Osteocyte (in vitro differentiated cells): ENCODE data around the gene LRRC59. TPM values are rescaled to one million over a fixed set of nuclear protein-coding genes. Genes with fewer than 3 reads are reported as not detected.

Experiments
- DNase-seq: peaks from one replicate; pipeline ENCODE4 v3.0.0; 2021; ENCODE audit warnings: mixed read lengths; ENCODE audit not compliant: unreplicated experiment; ENCODE audit errors: extremely low spot score
- H3K27ac Mint-ChIP-seq: one replicate; pipeline ENCODE4 v1.8.0; 2021; ENCODE audit warnings: mild to moderate bottlenecking, mixed read lengths; ENCODE audit not compliant: unreplicated experiment
- H3K27me3 Mint-ChIP-seq: one replicate; pipeline ENCODE4 v1.8.0; 2021; ENCODE audit warnings: mixed read lengths; ENCODE audit not compliant: unreplicated experiment
- H3K36me3 Mint-ChIP-seq: one replicate; pipeline ENCODE4 v1.8.0; 2021; ENCODE audit warnings: mixed read lengths; ENCODE audit not compliant: unreplicated experiment
- H3K4me1 Mint-ChIP-seq: one replicate; pipeline ENCODE4 v1.8.0; 2021; ENCODE audit warnings: mixed read lengths; ENCODE audit not compliant: unreplicated experiment
- H3K4me3 Mint-ChIP-seq: one replicate; pipeline ENCODE4 v1.8.0; 2021; ENCODE audit warnings: mild to moderate bottlenecking, moderate library complexity, mixed read lengths; ENCODE audit not compliant: unreplicated experiment
- H3K9me3 Mint-ChIP-seq: one replicate; pipeline ENCODE4 v1.8.0; 2021; ENCODE audit warnings: mixed read lengths; ENCODE audit not compliant: unreplicated experiment
- CTCF ChIP-seq: fragments of 200-600 bp; sonication (generic); IDR thresholded peaks from 2 replicates; pipeline ENCODE4 v1.5.0; 2021; ENCODE audit warnings: antibody characterized with exemption, mild to moderate bottlenecking, moderate library complexity
- total RNA-seq: library from RNA; stranded (reverse); gene quantifications from 2 replicates; pipeline ENCODE4 v1.2.1, GENCODE V29; 2021

LRRC59 gene
- total RNA-seq, 1 donor from 2014 or later = 87.2 TPM

- H3K4me1 Mint-ChIP-seq = peaks cover 13% of the 10 kb centered on the region
- H3K36me3 Mint-ChIP-seq = peaks cover 3% of the 10 kb centered on the region
- no peak for DNase-seq
- H3K9me3 Mint-ChIP-seq = no peaks in the 10 kb centered on the region
- no peak overlapping the region for H3K27ac Mint-ChIP-seq
- no peak overlapping the region for H3K4me3 Mint-ChIP-seq
- H3K27me3 Mint-ChIP-seq = no peaks in the 10 kb centered on the region
- TF ChIP-seq CTCF = no peak
Measured at GRCh38 chr17:50360486-50361115, 36.7 kb downstream of the LRRC59 start.

GRCh38 chr17:50359998-50360461 is 37.3 kb downstream of the LRRC59 start:
- TF ChIP-seq CTCF = no peak
- no peak for DNase-seq
- H3K4me1 Mint-ChIP-seq = peaks cover 13% of the 10 kb centered on the region

GRCh38 chr17:50359005-50359699 is 38.2 kb downstream of the LRRC59 start:
- H3K9me3 Mint-ChIP-seq = no peaks in the 10 kb centered on the region
- no peak overlapping the region for H3K27ac Mint-ChIP-seq
- H3K4me1 Mint-ChIP-seq = peaks cover 7% of the 10 kb centered on the region
- peaks cover 5% of the 10 kb centered on the region for H3K36me3 Mint-ChIP-seq
- no peak for TF ChIP-seq CTCF
- DNase-seq = no peak
- no peaks in the 10 kb centered on the region for H3K27me3 Mint-ChIP-seq
- H3K4me3 Mint-ChIP-seq = no peak overlapping the region

More at GRCh38 chr17:50359998-50360461, 37.3 kb downstream of the LRRC59 start:
- Mint-ChIP-seq H3K36me3 (peaks cover 3% of the 10 kb centered on the region), H3K27me3 (no peaks in the 10 kb centered on the region), H3K4me3 (no peak overlapping the region), H3K27ac (no peak overlapping the region), H3K9me3 (no peaks in the 10 kb centered on the region)

GRCh38 chr17:50358177-50358576 is 39.1 kb downstream of the LRRC59 start:
- H3K27me3 Mint-ChIP-seq = no peaks in the 10 kb centered on the region
- no peaks in the 10 kb centered on the region for H3K9me3 Mint-ChIP-seq
- TF ChIP-seq CTCF = no peak
- H3K36me3 Mint-ChIP-seq = peaks cover 7% of the 10 kb centered on the region
- no peak for DNase-seq
- H3K27ac Mint-ChIP-seq = no peak overlapping the region
- H3K4me3 Mint-ChIP-seq = no peak overlapping the region
- H3K4me1 Mint-ChIP-seq = peaks cover 7% of the 10 kb centered on the region

GRCh38 chr17:50356892-50357510 is 40.3 kb downstream of the LRRC59 start:
- Mint-ChIP-seq H3K27ac (no peak overlapping the region), H3K27me3 (no peaks in the 10 kb centered on the region), H3K4me1 (peaks cover 2% of the 10 kb centered on the region), H3K4me3 (no peak overlapping the region), H3K9me3 (no peaks in the 10 kb centered on the region), H3K36me3 (peaks cover 9% of the 10 kb centered on the region)
- DNase-seq = no peak
- TF ChIP-seq CTCF = no peak
